ENCODE results near the gene PRKG1. TPM values are rescaled to one million over a fixed set of nuclear protein-coding genes. Genes with fewer than 3 reads are reported as not detected.

PRKG1 gene
- total RNA-seq, 1 donor from 2014 or later = 0.17 TPM

- H3K4me3 ChIP-seq (ENCODE audit: low read depth, low read length) = no peak overlapping the region
- TF ChIP-seq, protein P1, sequence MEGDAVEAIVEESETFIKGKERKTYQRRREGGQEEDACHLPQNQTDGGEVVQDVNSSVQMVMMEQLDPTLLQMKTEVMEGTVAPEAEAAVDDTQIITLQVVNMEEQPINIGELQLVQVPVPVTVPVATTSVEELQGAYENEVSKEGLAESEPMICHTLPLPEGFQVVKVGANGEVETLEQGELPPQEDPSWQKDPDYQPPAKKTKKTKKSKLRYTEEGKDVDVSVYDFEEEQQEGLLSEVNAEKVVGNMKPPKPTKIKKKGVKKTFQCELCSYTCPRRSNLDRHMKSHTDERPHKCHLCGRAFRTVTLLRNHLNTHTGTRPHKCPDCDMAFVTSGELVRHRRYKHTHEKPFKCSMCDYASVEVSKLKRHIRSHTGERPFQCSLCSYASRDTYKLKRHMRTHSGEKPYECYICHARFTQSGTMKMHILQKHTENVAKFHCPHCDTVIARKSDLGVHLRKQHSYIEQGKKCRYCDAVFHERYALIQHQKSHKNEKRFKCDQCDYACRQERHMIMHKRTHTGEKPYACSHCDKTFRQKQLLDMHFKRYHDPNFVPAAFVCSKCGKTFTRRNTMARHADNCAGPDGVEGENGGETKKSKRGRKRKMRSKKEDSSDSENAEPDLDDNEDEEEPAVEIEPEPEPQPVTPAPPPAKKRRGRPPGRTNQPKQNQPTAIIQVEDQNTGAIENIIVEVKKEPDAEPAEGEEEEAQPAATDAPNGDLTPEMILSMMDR (conservative IDR thresholded peaks at IDR 0.05; ENCODE audit: low read depth, low read length) = no peak
- DNase-seq (ENCODE audit: low read depth) = no peak
Observed at GRCh38 chr10:51696251-51696650, 622.0 kb downstream of the PRKG1 start.

GRCh38 chr10:51698473-51699063 is 624.3 kb downstream of the PRKG1 start:
- H3K4me3 ChIP-seq (ENCODE audit: low read depth, low read length) = peak overlapping the region; percentile 67
- DNase-seq (ENCODE audit: low read depth) = no peak
- TF ChIP-seq, protein P1 (conservative IDR thresholded peaks at IDR 0.05; ENCODE audit: low read depth, low read length) = no peak

DNA sequence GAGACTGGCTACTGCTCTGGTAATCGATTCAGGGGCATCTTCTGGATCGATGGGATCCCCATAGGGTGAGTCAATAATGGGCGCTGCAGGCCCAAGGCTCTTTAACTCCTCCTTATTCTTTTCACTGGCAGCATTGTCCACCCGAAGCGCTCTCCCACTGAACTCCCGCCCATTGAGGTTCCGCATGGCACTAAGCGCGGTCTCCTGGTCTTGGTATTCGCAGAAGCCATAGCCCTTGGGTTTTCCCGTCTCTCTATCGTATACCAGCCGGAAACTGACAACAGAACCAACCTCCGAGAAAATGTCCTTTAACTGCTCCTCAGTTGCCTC is 624.8 kb downstream of the PRKG1 start:
- DNase-seq (ENCODE audit: low read depth) = peak; percentile 37
- peak overlapping the region; percentile 67 for H3K4me3 ChIP-seq (ENCODE audit: low read depth, low read length)
- TF ChIP-seq, protein P1 (conservative IDR thresholded peaks at IDR 0.05; ENCODE audit: low read depth, low read length) = no peak

DNA sequence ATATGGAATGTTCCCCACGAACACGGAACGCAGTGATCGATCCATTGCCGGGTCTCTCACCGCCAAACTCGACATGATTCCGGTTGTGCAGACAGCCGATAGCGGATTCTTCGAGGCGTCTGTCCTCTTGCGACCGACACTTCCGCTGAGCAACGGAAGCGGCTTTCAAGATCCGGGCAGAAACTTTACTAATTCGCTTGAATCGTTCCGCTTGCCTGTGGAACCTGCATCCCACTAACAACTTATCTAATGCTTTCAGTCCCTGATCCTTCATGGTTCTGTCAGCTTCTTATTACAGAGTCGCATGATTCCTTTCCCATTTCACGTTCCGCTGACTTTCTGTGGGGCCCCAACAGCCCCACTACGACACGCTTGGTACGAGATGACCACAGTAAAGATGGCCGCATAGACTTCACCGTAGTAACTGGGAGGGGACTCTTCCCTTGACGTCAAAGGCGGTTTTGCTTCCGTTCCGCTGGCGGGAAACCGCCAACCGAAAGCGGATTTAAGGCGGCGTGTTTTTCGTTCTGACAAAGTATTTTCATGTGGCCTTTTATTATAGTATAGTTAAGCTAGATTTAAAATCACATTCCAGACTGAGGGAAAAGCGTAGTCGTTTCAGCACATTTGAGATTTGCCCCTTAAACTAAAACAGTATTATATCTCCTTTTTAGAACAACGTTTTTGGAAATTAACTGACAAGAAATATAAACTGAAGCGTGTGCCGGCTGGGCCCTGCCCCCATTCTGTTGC is 625.4 kb downstream of the PRKG1 start, which contains the start of gene CSTF2T:
Gene CSTF2T, minus strand, starts transcription at position 121 of the 753 bp plus-strand sequence. Its CDS starts 46 bp downstream, at position 75.
- DNase-seq (ENCODE audit: low read depth) = peak; percentile 90
- TF ChIP-seq, protein P1 (conservative IDR thresholded peaks at IDR 0.05; ENCODE audit: low read depth, low read length) = no peak

DNA sequence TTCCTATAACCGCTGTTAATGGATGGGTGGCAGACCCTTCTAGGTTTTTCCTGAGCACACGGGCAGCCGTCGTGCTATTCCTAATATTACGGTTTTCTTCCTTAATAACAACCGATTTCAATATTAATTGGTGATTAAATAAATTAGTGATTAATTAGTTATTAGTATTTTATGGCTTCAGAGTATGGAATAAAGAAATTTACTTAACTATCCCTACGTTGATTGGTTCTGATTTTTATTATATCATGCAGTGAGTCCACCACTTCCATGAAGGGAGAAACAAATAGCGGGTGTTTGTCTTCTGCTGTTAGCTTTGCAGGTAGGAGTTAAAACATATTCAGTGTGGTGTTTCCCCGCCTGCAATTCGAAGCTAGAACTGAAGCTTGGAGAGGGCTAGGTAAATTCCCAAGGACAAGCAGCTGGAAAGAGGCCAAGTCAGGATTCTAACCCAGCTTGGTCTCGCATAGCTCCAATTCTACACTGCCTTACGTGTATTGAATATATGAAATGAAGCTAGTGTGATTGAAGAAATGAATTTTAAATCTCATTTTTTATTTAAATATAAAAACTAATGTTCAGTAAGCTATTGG is 626.0 kb downstream of the PRKG1 start:
- TF ChIP-seq, protein P1 (conservative IDR thresholded peaks at IDR 0.05; ENCODE audit: low read depth, low read length) = no peak
- peak overlapping the region; percentile 67 for H3K4me3 ChIP-seq (ENCODE audit: low read depth, low read length)
- no peak for DNase-seq (ENCODE audit: low read depth)

More for the DNA sequence above, 625.4 kb downstream of the PRKG1 start, which contains the start of gene CSTF2T:
- peak within 1 kb of the TSS; percentile 67 for H3K4me3 ChIP-seq (ENCODE audit: low read depth, low read length)

DNA sequence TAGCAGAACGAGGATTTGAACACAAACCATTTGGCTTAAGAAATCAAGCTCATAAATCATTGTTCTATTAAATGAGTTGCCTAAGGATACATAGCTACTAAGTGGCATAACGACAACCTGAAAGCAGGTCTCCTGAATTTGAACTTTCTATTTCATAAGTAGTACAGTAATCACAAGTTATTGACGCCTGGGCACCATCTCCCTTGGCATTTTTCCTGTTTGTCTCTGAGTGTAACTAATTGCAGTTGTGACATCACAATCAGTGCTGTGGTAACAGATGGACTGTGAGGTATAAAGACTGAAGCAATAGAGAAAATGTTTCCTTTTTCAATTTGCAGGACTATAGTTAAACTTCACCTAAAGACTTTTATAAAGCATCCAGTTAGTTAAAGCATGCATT is 631.5 kb downstream of the PRKG1 start:
- H3K4me3 ChIP-seq (ENCODE audit: low read depth, low read length) = no peak overlapping the region
- TF ChIP-seq, protein P1 (conservative IDR thresholded peaks at IDR 0.05; ENCODE audit: low read depth, low read length) = no peak
- no peak for DNase-seq (ENCODE audit: low read depth)

All from epithelial cell of proximal tubule (primary cell).